ENCODE data around the gene ZNF845.

ZNF845 gene

GRCh38 chr19:53374288-53374687 is 40.7 kb downstream of the ZNF845 start:
- Histone ChIP-seq H3K4me3 (ENCODE audit: low read depth, low read length, poor library complexity, severe bottlenecking) (no peak overlapping the region), H4K20me1 (ENCODE audit: insufficient read depth, low read length) (no peaks in the 10 kb centered on the region), H2AFZ (ENCODE audit: low read length) (no peak overlapping the region), H3K4me1 (ENCODE audit: insufficient read depth, low read length, severe bottlenecking) (no peaks in the 10 kb centered on the region), H3K79me2 (ENCODE audit: insufficient read depth, low read length) (no peaks in the 10 kb centered on the region), H3K9ac (ENCODE audit: low read length) (no peak overlapping the region), H3F3A (ENCODE audit: insufficient read depth, low read length) (no peaks in the 10 kb centered on the region), H3K9me2 (ENCODE audit: low read depth, low read length) (no peaks in the 10 kb centered on the region), H3K36me3 (ENCODE audit: insufficient read depth, low read length) (no peaks in the 10 kb centered on the region), H3K4me2 (ENCODE audit: low read length) (no peak overlapping the region), H3K27me3 (ENCODE audit: insufficient read depth, low read length) (no peaks in the 10 kb centered on the region), H3K27ac (ENCODE audit: low read depth, low read length, poor library complexity, severe bottlenecking) (no peak overlapping the region), H3K9me3 (ENCODE audit: low read length) (no peaks in the 10 kb centered on the region)
- TF ChIP-seq EZH2 (IDR thresholded peaks at IDR 0.05; ENCODE audit: borderline replicate concordance, low read length) = no peak

DNA sequence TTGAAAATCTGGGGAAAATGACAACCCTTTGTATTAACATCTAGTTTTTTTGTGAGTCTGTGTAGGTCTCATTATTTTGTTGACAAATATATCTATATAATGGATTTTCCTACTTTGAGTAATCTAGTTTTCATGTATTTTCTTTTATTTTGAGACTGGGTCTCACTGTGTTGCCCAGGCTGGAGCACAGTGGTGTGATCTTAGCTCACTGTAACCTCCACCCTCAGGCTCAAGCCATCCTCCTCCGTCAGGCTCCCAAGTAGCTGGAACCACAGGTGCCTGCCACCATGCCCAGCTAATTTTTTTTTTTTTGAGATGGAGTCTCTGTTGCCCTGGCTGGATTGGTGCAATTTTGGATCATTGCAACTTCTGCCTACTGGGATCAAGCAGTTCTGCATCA is 41.2 kb downstream of the ZNF845 start:
- Histone ChIP-seq H3K36me3 (ENCODE audit: insufficient read depth, low read length) (no peaks in the 10 kb centered on the region), H3K9me2 (ENCODE audit: low read depth, low read length) (no peaks in the 10 kb centered on the region), H3K4me1 (ENCODE audit: insufficient read depth, low read length, severe bottlenecking) (no peaks in the 10 kb centered on the region), H3K27me3 (ENCODE audit: insufficient read depth, low read length) (no peaks in the 10 kb centered on the region), H3K79me2 (ENCODE audit: insufficient read depth, low read length) (no peaks in the 10 kb centered on the region), H3K27ac (ENCODE audit: low read depth, low read length, poor library complexity, severe bottlenecking) (no peak overlapping the region), H2AFZ (ENCODE audit: low read length) (no peak overlapping the region), H3F3A (ENCODE audit: insufficient read depth, low read length) (no peaks in the 10 kb centered on the region), H3K4me3 (ENCODE audit: low read depth, low read length, poor library complexity, severe bottlenecking) (no peak overlapping the region), H4K20me1 (ENCODE audit: insufficient read depth, low read length) (no peaks in the 10 kb centered on the region), H3K9me3 (ENCODE audit: low read length) (no peaks in the 10 kb centered on the region), H3K4me2 (ENCODE audit: low read length) (no peak overlapping the region), H3K9ac (ENCODE audit: low read length) (no peak overlapping the region)
- TF ChIP-seq, protein P1, sequence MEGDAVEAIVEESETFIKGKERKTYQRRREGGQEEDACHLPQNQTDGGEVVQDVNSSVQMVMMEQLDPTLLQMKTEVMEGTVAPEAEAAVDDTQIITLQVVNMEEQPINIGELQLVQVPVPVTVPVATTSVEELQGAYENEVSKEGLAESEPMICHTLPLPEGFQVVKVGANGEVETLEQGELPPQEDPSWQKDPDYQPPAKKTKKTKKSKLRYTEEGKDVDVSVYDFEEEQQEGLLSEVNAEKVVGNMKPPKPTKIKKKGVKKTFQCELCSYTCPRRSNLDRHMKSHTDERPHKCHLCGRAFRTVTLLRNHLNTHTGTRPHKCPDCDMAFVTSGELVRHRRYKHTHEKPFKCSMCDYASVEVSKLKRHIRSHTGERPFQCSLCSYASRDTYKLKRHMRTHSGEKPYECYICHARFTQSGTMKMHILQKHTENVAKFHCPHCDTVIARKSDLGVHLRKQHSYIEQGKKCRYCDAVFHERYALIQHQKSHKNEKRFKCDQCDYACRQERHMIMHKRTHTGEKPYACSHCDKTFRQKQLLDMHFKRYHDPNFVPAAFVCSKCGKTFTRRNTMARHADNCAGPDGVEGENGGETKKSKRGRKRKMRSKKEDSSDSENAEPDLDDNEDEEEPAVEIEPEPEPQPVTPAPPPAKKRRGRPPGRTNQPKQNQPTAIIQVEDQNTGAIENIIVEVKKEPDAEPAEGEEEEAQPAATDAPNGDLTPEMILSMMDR (IDR thresholded peaks at IDR 0.05; ENCODE audit: low read length) = no peak
- TF ChIP-seq EZH2 (IDR thresholded peaks at IDR 0.05; ENCODE audit: borderline replicate concordance, low read length) = no peak

GRCh38 chr19:53381376-53381775 is 47.8 kb downstream of the ZNF845 start:
- peaks cover 8% of the 10 kb centered on the region; the same call in 1 of the 2 replicates for H3K9me3 ChIP-seq (ENCODE audit: low read length)
- no peak overlapping the region for H3K27ac ChIP-seq (ENCODE audit: low read depth, low read length, poor library complexity, severe bottlenecking)
- no peaks in the 10 kb centered on the region for H3K36me3 ChIP-seq (ENCODE audit: insufficient read depth, low read length)
- TF ChIP-seq EZH2 (IDR thresholded peaks at IDR 0.05; ENCODE audit: borderline replicate concordance, low read length) = no peak
- TF ChIP-seq, protein P1 (IDR thresholded peaks at IDR 0.05; ENCODE audit: low read length) = no peak
- no peaks in the 10 kb centered on the region for H3F3A ChIP-seq (ENCODE audit: insufficient read depth, low read length)
- H3K79me2 ChIP-seq (ENCODE audit: insufficient read depth, low read length) = no peaks in the 10 kb centered on the region
- no peaks in the 10 kb centered on the region for H3K27me3 ChIP-seq (ENCODE audit: insufficient read depth, low read length)
- no peaks in the 10 kb centered on the region for H4K20me1 ChIP-seq (ENCODE audit: insufficient read depth, low read length)
- H3K4me2 ChIP-seq (ENCODE audit: low read length) = no peak overlapping the region
- H3K4me1 ChIP-seq (ENCODE audit: insufficient read depth, low read length, severe bottlenecking) = no peaks in the 10 kb centered on the region
- no peak overlapping the region for H3K9ac ChIP-seq (ENCODE audit: low read length)
- no peak overlapping the region for H2AFZ ChIP-seq (ENCODE audit: low read length)
- H3K4me3 ChIP-seq (ENCODE audit: low read depth, low read length, poor library complexity, severe bottlenecking) = no peak overlapping the region
- H3K9me2 ChIP-seq (ENCODE audit: low read depth, low read length) = no peaks in the 10 kb centered on the region

DNA sequence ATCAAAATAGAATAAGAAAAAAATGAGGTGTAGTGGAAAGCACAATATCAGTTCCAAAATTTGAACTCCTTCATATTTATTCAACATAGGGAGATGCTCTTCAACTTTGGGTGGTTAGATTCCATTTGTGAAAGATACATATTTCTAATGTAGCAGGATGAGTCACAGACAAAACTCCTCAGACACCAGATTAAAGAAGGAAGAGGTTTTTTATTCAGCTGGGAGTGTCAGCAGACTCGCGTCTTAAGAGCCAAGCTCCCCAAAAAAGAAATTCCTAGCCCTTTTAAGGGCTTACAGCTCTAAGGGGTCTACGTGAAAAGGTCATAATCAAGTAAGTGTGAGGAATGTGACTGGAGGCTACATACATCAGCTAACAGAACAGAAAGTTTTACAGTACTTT is 54.6 kb downstream of the ZNF845 start:
- Histone ChIP-seq H4K20me1 (ENCODE audit: insufficient read depth, low read length) (no peaks in the 10 kb centered on the region), H3K4me1 (ENCODE audit: insufficient read depth, low read length, severe bottlenecking) (no peaks in the 10 kb centered on the region), H3K79me2 (ENCODE audit: insufficient read depth, low read length) (no peaks in the 10 kb centered on the region), H3K36me3 (ENCODE audit: insufficient read depth, low read length) (no peaks in the 10 kb centered on the region), H3K27ac (ENCODE audit: low read depth, low read length, poor library complexity, severe bottlenecking) (no peak overlapping the region), H3K9ac (ENCODE audit: low read length) (no peak overlapping the region), H3K9me2 (ENCODE audit: low read depth, low read length) (no peaks in the 10 kb centered on the region), H3K4me3 (ENCODE audit: low read depth, low read length, poor library complexity, severe bottlenecking) (no peak overlapping the region), H3K4me2 (ENCODE audit: low read length) (no peak overlapping the region), H3F3A (ENCODE audit: insufficient read depth, low read length) (no peaks in the 10 kb centered on the region), H2AFZ (ENCODE audit: low read length) (no peak overlapping the region), H3K9me3 (ENCODE audit: low read length) (peaks cover 8% of the 10 kb centered on the region; the same call in 1 of the 2 replicates), H3K27me3 (ENCODE audit: insufficient read depth, low read length) (no peaks in the 10 kb centered on the region)
- TF ChIP-seq EZH2 (IDR thresholded peaks at IDR 0.05; ENCODE audit: borderline replicate concordance, low read length) = no peak
- TF ChIP-seq, protein P1 (IDR thresholded peaks at IDR 0.05; ENCODE audit: low read length) = no peak

All from OCI-LY1 (cell line).